Right lung (tissue), 5 donors: Measurements from ENCODE around the gene KIAA0825. TPM values are rescaled to one million over a fixed set of nuclear protein-coding genes. Genes with fewer than 3 reads are reported as not detected.
"Not testable (repeated sequence)": the region's sequence is repeated elsewhere in the genome, so short reads cannot be mapped to it uniquely, and the experiment has no call there.

Experiments
- DNase-seq, 2 donors: peaks; one replicate each; pipeline ENCODE4 v3.0.0-alpha.2; 2013
- polyA plus RNA-seq, 5 donors: library from polyadenylated mRNA; unstranded; fragments of 120-200 nt; gene quantifications; one replicate each; pipeline versions ENCODE4 v1.2.1 to v1.2.3, GENCODE V29; 2013; ENCODE audit warnings: inconsistent platforms in 1 of 5, low replicate concordance in 1 of 5; ENCODE audit not compliant: insufficient read length in 5 of 5, insufficient read depth in 1 of 5

KIAA0825 gene
- polyA plus RNA-seq, 5 donors, result 5.0 to 8.0 (median 6.0) TPM

DNA sequence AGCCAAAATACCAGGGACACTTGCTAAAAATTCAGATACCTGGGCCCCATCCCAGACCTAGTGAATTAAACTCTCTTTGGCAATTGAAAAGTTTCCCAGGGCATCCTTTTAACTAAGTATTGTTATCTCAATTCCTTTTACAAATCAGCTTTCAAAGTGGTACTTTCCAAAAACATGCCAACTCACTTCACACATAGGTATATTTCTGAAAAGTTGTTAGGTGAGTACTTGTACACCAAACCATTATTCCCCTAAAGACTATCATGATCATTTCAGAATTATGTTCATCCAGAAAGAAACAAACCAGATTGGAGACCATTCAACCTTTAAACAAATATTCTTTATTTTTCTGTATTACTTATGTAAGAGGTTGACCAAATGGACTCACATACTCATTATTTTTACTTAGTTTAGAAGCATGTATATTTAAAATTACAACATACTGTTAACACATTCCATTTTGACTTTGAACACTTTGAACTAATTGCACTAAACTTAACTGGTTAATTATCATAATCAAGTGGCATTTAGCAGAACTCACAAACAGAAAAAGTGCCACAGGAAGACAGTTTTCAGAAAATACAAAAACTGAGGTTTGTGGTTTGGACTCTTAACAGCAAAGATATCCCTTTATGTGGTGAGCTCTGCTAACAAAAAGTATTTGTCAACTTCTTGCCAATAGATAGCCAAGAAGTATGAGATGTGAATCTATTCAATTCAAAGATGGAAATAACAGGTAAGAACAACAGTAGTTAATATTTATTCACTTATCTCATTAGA lies 40.7 kb downstream of the KIAA0825 start:
- DNase-seq, result no peak

DNA sequence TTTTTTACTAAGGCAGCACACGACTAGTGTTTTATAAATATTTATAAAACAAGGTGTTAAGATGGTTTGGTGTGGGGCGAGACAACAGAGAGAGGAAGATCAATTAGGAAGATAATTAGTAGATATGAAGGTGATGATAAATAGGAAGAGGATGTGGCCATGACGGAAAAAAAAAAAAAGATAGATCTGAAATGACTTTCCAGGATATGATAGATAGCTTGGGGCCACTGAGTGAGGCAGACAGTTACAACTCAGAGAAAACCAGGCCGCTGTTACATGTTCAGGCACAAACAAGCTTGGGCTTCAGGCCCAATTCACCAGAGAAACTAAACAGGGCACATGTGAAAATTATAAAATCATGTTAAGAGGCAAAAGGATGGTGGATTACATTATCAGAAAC lies 43.2 kb downstream of the KIAA0825 start:
- DNase-seq, result no peak

DNA sequence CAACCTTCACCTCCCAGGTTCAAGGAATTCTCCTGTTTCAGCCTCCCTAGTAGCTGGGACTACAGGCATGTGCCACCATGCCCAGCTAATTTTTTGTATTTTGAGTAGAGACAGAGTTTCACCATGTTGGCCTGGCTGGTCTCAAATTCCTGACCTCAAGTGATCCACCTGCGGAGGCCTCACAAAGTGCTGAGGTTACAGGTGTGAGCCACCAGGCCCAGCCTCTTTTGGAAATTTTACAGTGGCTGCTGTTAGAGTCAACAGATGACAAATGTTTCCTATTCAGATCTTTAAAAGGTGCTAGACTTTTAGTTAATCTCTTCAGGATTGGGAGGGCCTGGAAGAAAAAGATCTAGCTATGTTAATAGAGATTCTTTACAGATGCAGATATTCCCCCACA lies 45.1 kb downstream of the KIAA0825 start:
- not testable (repeated sequence) for DNase-seq

DNA sequence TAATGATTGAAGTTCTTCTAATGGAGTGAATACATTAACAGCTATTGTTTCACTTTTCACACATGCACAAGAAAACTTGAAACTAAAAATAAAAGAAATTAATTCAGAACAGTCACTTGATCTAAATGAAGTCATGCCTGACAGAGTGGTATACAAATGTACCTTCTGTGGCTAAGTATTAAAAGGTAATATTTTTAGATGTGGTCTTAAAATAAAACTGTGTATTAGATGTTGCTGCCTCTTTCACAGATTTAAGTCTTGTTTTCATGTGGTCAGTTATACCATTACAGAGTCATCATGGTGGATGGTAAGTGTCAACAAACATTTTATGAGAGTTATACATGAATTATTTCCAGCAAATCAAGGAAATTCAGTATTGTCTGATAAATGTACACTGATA lies 47.0 kb downstream of the KIAA0825 start:
- DNase-seq, result no peak

DNA sequence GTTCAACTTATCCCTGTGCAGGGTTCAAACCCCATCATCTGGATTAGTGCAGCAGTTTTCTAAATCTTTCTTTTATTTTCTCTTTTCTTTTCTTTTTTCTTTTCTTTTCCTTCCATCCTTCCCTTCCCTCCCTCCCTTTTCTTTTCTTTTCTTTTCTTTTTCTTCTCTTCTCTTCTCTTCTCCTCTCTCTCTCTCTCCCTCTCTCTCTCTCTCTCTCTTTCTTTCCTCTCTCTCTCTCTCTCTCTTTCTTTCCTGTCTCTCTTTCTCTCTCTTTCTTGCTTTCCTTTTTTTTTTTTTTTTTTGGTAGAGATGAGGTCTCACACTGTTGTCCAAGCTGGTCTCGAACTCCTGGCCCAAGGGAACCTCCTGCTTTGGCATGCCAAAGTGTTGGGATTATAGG lies 53.6 kb downstream of the KIAA0825 start:
- DNase-seq, result no peak

DNA sequence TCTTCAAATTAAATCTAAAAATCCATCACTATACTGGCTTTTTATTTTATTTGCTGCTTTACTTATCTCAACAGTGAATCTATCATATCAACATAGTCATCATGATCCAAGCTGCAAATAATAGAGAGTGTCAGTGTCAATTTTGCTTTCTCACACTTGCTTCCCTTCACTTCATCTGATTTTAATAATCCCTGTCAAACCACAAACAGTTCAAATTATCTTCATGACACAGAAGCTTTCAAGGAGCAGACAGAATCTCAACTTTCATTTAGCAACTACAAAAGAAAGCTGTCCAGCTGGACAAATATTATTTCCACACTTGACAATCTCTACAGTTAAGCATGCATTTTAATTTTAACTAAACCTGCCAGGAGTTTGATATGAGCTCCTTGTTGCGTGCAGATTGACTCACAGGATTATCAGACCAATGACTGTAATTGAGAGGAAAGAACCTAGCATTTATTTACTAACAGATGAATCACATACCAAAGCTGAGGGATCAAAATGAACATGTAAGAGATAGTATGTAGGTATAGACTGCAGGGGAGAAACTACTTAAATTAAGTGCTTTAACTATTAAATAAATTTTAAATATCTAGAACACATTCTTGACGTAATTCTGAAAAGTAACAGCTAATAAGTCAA lies 56.0 kb downstream of the KIAA0825 start:
- DNase-seq, result no peak

DNA sequence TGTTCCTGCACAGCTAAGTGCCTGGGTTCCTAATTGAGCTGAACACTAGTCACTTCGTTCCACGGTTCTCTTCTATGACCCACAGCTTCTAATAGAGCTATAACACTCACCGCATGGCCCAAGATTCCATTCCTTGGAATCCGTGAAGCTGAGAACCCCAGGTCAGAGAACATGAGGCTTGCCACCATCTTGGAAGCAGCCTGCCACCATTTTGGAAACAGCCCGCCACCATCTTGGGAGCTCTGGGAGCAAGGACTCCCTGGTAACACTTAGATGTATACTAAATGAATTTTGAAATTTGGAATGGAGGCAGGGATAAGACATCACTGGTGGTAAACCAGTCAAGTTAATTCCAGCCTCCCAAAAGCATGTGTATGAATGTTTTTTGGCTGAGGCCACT lies 60.4 kb downstream of the KIAA0825 start:
- no peak for DNase-seq

DNA sequence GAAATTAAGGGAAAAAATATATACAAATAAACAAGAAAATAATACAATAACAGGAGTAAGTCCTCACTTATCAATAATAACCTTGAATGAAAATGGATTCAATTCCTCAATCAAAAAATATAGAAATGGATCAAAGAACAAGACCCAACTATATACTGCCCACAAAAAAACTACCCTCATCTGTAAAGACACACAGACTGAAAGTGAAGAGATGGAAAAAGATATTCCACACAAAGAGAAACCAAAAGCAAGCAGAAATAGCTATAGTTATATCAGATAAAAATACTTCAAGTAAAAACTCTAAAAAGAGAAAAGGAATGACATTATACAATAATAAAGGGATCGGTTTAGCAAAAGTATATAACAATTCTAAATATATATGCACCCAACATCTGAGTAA lies 66.5 kb downstream of the KIAA0825 start:
- no peak for DNase-seq

DNA sequence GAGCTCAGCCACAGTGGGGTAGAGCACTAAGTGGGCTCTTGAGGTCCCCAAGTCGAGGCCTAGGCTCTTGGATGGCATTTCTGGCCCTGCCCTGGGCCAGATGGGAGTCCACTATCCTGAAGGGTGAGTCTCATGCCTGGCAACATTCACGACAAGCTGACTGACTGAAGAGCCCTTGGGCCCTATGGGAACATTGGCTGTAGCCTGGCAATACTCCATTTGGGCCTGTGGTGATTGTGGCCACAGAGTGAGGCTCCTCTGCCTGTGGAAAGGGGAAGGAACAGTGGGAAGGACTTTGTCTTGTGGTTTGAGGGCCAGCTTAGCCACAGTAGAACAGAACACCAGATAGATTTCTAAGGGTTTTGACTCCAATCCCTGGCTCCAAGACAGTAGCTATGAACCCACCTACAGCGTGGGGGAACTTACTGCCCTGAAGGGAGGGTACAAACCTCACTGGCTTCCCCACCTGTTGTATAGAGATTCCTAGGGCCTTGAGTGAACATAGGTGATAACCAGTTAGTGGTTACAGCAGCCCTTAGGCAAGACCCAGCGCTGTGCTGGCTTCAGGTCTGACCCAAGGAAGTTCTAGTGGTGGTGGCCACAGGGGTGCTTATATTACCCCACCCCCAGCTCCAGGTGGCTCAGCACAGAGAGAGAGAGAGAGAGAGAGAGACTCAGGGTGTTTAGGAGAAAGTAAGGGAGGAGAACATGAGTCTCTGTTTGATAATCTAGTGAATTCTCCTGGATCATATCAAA lies 72.4 kb downstream of the KIAA0825 start:
- no peak for DNase-seq

DNA sequence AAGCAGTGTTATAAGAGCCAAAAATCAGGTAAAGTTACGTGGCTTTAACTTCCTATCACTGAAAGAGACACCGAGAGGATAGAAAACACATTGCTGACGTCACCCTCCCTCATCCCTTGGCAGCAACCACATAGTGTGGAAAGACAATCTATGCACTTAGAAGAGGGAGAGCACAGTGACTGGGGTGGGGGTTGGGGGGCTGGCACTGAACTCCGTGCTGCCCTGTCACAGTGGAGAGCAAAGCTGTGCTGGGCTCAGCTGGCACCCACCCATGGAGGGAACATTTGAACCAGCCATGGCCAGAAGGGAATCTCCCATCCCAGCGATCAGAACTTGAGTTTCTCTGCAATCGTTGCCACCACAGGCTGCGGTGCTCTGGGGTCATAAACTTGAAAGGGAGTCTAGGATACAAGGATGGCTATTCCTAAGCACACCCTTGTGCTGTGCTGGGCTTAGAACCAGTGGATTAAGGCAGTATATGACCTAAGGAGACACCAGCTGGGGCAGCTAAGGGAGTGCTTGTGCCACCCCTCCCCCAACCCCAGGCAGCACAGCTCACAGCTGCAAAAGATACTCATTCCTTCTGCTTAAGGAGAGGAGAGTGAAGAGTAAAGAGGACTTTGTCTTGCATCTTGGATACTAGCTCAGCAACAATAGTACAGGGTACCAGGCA lies 73.4 kb downstream of the KIAA0825 start:
- DNase-seq, result no peak

DNA sequence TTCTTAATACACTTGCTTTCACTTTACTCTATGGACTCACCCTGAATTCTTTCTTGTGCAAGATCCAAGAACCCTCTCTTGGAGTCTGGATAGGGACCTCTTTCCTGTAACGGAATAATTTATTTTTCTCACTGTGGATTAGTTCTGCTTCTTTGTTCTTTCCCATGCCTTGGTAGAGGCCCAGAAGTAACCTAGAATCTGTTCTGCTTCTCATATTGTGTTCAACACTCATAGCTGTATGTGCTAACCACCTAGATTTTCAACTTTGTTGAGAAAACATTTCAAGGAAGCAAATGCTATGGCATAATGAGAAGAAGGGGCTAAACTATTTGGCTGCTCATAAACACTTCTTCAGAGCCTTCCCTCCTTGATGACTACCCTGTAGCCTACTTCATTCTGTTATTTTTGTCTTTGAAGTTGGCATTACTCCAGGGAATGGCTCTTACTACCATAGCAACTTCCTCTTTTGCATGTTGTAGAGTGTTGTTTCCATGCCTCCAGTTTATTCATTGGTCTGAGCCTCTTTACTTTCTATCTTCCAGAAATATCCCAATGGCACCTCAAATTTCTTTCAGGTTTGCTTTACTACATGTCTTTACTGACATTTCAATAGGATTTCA lies 74.3 kb downstream of the KIAA0825 start:
- DNase-seq, result no peak

DNA sequence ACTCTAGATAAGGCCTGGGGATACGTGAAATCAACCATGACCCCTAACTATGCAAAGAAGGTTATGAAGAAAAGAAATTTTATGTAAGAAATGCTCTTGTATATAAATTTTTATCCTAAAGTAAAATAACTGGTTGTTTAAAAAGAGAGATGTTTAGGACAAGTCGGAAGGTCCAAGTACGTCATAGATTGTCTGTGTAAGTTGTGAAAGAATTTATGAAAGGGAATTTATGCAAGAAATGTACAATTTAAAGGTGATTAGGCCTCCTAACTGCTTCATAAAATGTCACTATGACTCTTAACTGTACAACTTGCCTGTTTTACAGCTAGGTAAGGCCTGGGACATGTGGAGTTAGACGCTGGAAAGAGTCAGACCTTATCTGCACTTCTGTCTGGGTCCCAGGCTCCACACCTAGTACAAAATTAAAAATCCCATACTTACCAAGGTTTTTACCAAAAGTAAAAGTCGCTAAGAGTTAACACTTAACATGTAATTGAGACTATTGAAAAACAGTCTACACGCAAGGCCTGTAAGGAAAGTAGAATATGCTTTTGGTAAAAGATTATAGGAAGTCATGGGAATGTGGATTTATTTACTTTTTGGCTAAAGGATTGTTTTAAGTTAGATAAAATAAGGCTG lies 77.4 kb downstream of the KIAA0825 start:
- DNase-seq, result no peak

DNA sequence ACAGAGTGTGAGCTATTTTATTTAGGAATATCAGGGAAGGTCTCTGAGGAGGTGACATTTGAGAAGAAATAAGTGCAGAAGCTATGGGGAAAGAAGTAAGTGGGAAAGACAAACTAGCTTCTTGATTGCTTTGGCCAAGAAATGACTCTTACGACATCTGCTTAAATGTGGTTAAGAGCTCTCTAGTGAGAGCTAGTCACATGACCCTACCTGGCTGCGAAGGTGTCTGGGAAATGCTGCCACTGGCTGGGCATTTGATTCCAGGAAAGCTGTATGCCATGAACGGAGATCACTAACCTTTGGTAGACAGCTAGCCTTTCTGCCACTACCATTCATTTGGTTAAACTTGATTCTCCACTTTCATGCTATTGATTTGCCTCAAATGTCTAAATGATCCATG lies 80.1 kb downstream of the KIAA0825 start:
- DNase-seq, result no peak

DNA sequence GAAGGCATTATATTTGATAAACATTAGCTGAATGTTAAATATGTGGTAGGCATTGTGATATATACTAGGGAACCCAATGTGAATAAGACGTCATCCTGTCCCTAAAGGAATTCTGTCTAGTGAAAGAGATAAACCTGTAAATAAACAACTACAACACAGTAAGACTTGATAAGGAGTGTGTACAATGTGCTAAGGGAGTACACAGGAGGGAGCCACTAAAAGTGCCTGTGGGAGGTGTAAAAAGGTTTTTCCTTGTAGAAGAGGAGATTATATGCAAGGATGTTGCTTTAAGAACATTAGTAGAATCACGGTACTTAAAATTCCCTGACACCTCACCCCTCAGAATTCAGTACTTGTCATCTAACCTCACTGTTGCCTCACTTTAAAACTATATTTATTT lies 91.7 kb downstream of the KIAA0825 start:
- DNase-seq, result no peak

DNA sequence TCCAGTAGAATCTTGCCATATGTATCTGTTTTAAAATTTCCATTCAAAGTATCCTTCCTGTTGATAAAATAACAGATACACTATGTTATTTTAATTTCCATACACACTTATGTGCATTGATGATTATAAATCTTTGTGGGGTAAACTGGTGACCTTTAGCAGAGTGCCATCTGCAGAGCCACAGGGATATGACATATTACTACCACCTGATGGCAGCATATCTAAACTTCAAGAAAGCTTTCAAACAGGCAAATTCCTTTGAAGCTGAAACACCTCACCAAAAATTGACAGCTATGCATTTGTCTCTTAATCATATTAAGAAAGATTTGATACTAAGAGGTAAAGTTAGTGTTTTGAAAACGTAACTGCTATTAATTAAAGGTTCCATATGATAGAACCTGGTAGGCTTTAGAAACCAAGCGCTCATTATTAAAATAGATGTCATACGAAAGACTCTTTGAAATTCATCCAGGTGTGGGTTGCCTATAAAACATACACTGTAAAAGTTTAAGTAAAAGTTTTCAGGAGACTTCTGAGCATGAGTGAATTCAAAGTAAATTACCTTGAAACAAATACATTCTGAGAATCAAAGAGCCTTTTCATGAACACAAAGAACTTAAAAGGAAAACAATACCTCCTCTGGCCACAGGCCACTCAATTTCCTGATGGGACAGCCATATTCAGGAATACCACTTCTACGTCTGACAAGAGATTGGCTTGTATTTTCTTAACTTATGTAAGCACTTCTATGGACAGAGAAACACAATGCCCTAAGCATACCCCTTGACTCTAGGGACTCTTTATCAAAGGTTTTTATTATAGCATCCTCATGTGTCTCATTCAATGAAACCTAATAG lies 93.3 kb downstream of the KIAA0825 start:
- DNase-seq, result peak in 1 of 2 donors; percentile 6

DNA sequence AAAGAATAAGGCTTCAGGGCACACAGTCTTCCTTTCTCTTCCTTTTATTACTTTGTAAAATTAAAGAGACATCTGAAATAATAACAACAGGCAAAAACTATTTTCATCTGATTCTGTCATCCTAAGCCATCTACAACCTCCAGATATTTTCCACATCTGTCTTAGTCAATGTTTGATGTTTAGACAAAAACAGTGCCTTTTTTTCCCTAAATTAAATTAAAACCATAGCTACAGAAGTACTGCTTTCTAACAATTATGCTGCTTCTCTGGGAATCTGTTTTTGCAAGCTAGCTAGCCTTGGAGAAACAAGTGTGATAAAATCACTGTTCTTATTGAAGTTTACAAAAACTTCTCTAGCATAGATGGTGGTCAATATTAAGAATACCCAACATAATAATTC lies 95.4 kb downstream of the KIAA0825 start:
- no peak for DNase-seq

DNA sequence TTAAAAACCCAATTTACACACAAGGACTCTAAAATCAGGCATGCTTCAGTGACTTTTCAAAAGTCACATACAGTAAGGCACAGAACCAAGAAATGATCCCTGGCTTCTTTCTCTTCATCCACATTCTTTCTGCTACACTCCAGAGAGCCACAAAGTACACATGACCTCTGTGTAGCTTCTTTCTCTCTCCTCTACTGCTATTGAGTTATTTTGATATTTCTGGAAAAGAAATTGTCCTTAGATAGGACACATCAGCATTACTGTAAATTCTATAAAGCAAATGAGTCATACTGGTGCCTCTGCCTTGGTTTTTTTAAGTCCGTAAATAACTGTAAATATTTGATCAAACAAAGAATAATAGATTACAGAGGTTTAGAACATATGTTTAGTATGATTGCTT lies 96.3 kb downstream of the KIAA0825 start:
- DNase-seq, result no peak

DNA sequence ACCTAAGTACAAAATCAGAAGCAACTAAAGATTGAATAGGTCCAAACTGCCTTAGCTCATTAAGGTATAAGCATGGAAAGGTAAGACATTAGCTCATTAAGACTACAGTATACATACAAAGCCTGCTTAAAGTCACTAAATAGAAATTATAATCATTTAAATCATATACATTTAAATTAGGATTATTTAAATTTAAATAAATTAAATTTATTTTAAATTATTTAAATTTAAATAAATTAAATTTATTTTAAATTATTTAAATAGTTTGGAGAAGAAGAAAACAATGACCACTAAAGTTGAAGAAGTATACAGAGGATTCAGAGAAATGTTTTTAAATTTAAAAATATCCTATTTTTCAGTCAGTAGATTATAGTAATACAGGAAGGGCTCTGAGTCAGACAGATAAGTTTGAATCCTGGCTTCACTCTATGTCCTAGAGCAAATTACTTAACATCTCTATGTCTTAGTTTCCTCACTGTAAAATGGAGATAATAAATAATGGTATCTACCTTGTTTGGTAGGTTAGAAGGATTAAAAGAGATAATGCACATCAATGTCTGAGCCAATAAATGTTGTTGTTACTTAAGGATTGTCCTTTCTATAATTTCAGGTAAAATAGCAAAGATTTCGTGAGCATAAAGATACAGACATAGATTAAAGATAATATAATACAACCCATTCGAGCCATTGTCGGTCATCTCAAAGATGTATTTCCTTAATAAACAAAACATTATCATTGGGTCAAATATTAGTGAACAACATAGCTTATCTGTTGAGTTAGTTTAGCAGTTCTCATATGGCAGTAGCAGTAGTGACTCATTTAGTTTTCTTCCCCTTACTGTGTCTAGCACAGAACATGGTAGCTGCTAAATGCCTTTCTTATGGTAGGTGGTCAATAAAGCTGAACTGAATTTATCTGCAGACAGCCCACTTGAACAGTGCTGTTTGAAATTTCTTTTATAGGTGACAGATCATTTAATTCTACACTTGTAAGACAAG lies 100.6 kb downstream of the KIAA0825 start:
- no peak for DNase-seq

DNA sequence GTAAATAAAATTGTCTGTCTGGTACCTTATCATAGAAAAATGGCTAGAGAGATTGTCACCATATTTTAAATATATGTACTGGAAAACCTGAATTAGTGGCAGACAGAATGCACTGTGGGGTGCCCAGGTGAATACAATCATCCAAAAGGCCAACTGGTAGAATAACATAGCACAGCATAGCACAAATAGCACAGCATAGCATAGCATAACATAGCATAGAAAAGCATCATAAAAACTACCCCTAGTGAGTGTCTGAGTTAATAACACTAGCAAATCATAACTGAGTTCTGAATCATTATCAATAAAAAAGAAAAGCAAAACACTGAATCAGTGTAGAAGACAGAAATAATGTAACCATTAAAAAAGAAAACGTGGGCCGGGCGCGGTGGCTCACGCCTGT lies 102.3 kb downstream of the KIAA0825 start:
- DNase-seq, result no peak
